ENCODE data around the gene RAD18. TPM values are rescaled to one million over a fixed set of nuclear protein-coding genes. Genes with fewer than 3 reads are reported as not detected.

Gene RAD18
- total RNA-seq, 1 donor from 2014 or later: 10.0 TPM

DNA sequence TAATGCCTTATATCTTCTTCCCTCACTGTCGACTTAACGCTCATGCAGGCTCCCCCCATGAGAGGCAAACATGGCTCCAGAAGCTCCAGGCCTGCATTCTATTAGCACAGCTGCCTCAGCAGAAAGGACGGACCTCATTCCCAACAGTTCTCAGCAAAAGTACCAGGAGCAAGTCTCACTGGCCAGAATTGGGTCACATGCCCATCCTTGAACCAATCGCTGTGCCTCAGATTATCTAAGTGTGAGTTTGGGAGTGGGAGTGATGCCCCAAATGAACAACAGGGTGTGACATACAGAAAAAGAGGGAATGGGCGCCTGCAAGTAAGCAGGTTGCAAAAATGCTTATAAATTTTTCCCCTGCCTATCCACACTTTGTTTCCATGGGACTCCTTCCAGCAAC lies 4.3 kb upstream of the RAD18 start:
- TF ChIP-seq, protein P1, sequence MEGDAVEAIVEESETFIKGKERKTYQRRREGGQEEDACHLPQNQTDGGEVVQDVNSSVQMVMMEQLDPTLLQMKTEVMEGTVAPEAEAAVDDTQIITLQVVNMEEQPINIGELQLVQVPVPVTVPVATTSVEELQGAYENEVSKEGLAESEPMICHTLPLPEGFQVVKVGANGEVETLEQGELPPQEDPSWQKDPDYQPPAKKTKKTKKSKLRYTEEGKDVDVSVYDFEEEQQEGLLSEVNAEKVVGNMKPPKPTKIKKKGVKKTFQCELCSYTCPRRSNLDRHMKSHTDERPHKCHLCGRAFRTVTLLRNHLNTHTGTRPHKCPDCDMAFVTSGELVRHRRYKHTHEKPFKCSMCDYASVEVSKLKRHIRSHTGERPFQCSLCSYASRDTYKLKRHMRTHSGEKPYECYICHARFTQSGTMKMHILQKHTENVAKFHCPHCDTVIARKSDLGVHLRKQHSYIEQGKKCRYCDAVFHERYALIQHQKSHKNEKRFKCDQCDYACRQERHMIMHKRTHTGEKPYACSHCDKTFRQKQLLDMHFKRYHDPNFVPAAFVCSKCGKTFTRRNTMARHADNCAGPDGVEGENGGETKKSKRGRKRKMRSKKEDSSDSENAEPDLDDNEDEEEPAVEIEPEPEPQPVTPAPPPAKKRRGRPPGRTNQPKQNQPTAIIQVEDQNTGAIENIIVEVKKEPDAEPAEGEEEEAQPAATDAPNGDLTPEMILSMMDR (conservative IDR thresholded peaks at IDR 0.05; ENCODE audit: low read depth, low read length): no peak
- no peak for DNase-seq (ENCODE audit: low read depth)
- no peak overlapping the region for H3K4me3 ChIP-seq (ENCODE audit: low read depth, low read length)

DNA sequence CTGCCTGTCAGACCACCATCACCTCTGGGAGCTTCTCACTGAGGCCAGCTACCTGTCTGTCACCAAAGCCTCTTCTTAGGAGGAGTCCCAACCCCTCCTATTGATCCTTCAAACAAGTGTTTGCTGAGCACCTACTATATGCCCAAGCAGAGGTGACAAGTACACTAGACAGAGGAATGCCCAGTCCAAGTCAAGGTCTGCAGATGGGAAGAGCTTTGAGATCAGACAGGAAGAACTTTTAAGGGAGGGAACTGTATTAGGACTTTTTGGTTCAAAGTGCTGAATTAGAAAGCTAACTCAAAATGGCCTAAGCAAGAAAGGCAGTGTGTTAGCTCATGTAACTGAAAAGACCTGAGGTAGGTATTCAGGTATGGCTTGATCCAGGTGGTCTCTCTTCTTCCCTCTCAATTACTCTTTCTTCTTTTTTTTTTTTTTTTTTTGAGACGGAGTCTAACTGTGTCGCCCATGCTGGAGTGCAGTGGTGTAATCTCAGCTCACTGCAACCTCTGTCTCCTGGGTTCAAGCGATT lies 3.6 kb upstream of the RAD18 start:
- TF ChIP-seq, protein P1 (conservative IDR thresholded peaks at IDR 0.05; ENCODE audit: low read depth, low read length): no peak
- no peak overlapping the region for H3K4me3 ChIP-seq (ENCODE audit: low read depth, low read length)

DNA sequence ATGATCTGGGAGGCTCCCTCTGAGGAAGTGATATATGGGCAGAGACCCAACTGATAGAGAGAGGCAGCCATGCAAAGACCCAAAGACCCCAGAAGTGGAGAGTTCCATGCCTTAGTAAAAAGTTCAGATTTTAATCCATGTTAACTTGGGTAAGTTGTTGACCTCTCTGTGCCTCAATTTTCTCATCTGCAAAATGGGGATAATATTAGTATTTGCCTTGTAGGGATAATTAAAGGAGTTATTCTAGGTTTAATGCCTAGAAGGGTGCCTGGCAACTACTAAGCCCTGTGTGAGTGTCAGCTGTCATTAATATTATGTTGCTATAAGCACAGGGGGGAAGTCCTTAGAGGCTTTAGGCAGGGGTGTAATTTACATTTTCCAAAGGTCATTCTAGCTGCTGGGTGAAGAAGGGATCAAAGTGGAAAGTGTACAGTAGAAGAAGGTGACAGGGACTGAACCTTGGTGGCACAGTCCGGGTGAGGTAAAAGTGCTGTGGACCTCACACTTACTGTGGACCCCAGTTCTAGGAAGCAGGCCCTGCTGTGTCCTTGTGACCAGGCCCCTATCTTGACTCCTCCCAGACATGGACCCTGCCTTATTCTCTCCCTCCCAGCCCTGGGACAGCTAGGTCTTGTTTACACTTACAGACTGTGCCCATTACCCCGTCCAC lies 3.0 kb upstream of the RAD18 start:
- no peak for DNase-seq (ENCODE audit: low read depth)
- TF ChIP-seq, protein P1 (conservative IDR thresholded peaks at IDR 0.05; ENCODE audit: low read depth, low read length): no peak
- H3K4me3 ChIP-seq (ENCODE audit: low read depth, low read length): no peak overlapping the region

More for the DNA sequence above, 3.6 kb upstream of the RAD18 start:
- DNase-seq (ENCODE audit: low read depth): no peak

DNA sequence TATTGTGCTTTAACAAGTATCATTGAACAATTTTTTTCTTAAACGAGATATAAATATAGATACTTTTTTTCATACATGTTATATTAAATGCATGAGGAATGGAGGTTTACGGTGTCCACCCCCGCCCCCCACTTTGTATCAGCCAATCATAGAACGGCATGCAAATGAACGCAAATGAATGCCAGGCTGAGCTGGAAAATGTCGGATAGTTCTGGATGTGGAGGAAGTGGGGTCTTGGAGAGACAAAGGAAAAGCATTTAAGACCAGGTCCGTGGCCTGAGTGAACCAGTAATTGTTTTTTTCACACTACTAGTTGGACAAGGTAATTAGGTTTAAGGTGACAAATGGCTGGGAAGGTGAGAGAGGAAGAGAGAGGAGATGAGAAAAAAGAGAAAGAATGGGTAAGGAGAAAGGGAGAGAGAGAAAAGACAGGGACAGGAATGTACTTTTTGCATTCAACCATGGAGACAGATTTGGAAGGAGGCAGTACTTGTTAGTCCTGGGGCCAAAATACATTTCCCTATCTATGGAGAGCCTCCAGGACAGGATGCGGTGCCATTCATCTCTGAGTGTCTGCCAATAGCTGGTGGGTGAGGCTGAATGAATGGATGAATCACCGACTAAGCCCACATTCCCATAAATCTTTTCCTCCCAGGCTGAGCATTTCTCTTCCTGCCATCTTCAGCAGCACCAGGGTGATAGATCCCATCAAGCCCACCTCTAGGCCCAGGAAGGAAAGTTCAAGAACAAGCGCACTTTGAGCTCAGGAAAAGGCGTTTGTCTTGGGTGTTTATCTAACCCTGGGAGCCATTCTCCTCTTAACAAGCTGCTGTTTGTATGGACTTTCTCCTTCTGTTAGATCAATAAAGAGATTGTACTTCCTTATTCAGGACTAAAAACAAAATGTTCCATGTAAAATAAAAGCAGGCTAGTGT lies 1.4 kb upstream of the RAD18 start:
- DNase-seq (ENCODE audit: low read depth): no peak
- no peak overlapping the region for H3K4me3 ChIP-seq (ENCODE audit: low read depth, low read length)
- TF ChIP-seq, protein P1 (conservative IDR thresholded peaks at IDR 0.05; ENCODE audit: low read depth, low read length): no peak

DNA sequence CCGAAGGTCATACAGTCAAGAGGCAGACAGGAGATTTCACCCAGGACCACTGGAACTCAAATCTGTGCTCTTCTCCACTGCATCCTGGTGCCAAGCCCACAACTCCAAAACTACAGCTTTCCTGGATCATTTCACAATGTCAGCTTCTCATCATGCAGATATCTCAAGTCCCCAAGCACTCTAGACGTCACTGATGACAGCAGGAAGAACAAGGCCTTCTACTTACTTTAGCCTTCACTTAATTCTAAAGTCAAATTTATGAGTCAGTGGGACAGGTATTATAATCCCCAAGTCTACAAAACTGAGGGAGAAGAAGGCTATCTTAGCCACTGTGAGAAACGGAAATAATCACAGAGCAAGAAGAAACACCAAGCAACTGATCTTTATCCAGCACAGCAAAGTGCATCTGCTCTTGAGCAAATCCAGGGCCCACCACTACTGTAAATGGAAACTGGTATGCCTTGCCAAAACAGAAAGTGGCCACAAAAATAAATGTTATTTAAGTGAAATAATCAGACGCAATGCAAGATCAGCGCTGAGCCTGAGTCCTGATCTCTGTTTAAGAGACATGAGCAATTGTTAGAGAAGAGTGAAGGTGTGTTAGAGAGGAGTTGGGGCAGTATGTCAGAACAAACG lies 928 bp downstream of the RAD18 start:
- TF ChIP-seq, protein P1 (conservative IDR thresholded peaks at IDR 0.05; ENCODE audit: low read depth, low read length): no peak
- no peak for DNase-seq (ENCODE audit: low read depth)
- peak overlapping the region; percentile 83 for H3K4me3 ChIP-seq (ENCODE audit: low read depth, low read length)

DNA sequence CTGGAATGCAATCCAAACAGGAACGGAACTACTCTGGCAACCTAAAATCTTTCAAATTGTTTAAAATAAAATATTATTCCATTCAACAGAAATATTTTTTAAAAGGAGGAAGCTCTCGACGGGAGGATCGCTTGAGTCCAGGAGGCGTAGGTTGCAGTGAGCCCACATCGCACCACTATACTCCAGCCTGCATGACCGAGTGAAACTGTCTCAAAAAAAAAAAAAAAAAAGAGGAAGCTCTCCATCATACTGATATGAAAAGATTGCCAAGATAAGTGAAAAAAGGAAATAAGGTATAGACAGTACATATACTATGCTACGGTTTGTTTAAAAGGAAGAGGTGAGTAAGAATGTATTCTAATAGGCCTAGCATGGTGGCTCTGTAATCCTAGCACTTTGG lies 3.6 kb downstream of the RAD18 start:
- no peak for DNase-seq (ENCODE audit: low read depth)
- TF ChIP-seq, protein P1 (conservative IDR thresholded peaks at IDR 0.05; ENCODE audit: low read depth, low read length): no peak
- H3K4me3 ChIP-seq (ENCODE audit: low read depth, low read length): no peak overlapping the region

All from epithelial cell of proximal tubule (primary cell).